ENCODE measurements around the gene CCSER1. TPM values are rescaled to one million over a fixed set of nuclear protein-coding genes. Genes with fewer than 3 reads are reported as not detected.
"Not testable (repeated sequence)": the region's sequence is repeated elsewhere in the genome, so short reads cannot be mapped to it uniquely, and the experiment has no call there.

Gene CCSER1
- total RNA-seq, 1 donor from 2014 or later = not detected

DNA sequence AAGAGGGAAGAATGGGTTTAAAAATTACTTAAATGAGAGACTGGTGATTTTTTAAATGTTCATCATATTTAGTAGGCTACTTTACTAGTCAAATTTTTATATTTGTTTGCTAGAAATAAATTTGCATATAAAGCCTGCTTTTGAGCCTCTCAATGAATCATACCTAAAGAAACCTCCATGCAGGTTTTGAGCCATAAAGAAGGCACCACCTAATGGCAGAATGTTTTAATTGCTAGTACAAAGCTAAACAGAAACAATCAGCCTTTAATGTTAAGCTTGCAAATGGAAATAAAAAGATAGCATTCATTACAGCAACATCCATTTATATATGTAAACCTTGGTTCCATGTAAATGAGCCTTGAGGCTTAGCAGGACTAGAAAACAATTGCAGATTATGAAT lies 989.7 kb downstream of the CCSER1 start:
- intact Hi-C loops (cut with micrococcal nuclease) = no loop called here
- Mint-ChIP-seq H3K27me3 (ENCODE audit: low read depth) (no peaks in the 10 kb centered on the region), H3K27ac (no peak overlapping the region), H3K9me3 (no peaks in the 10 kb centered on the region), H3K36me3 (ENCODE audit: low read depth) (no peaks in the 10 kb centered on the region), H3K4me3 (ENCODE audit: low read depth) (no peak overlapping the region), H3K4me1 (ENCODE audit: low read depth) (no peaks in the 10 kb centered on the region)
- DNase-seq (ENCODE audit: low spot score) = no peak

GRCh38 chr4:91118597-91118996 lies 991.4 kb downstream of the CCSER1 start:
- intact Hi-C loops (cut with micrococcal nuclease) = no loop called here
- DNase-seq (ENCODE audit: low spot score) = no peak
- H3K9me3 Mint-ChIP-seq = no peaks in the 10 kb centered on the region
- no peaks in the 10 kb centered on the region for H3K27me3 Mint-ChIP-seq (ENCODE audit: low read depth)
- no peak overlapping the region for H3K4me3 Mint-ChIP-seq (ENCODE audit: low read depth)
- no peak overlapping the region for H3K27ac Mint-ChIP-seq
- H3K36me3 Mint-ChIP-seq (ENCODE audit: low read depth) = no peaks in the 10 kb centered on the region
- no peaks in the 10 kb centered on the region for H3K4me1 Mint-ChIP-seq (ENCODE audit: low read depth)

GRCh38 chr4:91123742-91124141 lies 996.5 kb downstream of the CCSER1 start:
- H3K9me3 Mint-ChIP-seq = no peaks in the 10 kb centered on the region
- H3K27me3 Mint-ChIP-seq (ENCODE audit: low read depth) = no peaks in the 10 kb centered on the region
- H3K27ac Mint-ChIP-seq = no peak overlapping the region
- no peaks in the 10 kb centered on the region for H3K36me3 Mint-ChIP-seq (ENCODE audit: low read depth)
- no peak for DNase-seq (ENCODE audit: low spot score)
- no peaks in the 10 kb centered on the region for H3K4me1 Mint-ChIP-seq (ENCODE audit: low read depth)
- intact Hi-C loops (cut with micrococcal nuclease) = no loop called here
- H3K4me3 Mint-ChIP-seq (ENCODE audit: low read depth) = no peak overlapping the region

- no peaks in the 10 kb centered on the region for H3K36me3 Mint-ChIP-seq (ENCODE audit: low read depth)
- no peaks in the 10 kb centered on the region for H3K9me3 Mint-ChIP-seq
- no peak overlapping the region for H3K4me3 Mint-ChIP-seq (ENCODE audit: low read depth)
- no peak for DNase-seq (ENCODE audit: low spot score)
- no peak overlapping the region for H3K27ac Mint-ChIP-seq
- intact Hi-C loops (cut with micrococcal nuclease) = no loop called here
- H3K27me3 Mint-ChIP-seq (ENCODE audit: low read depth) = no peaks in the 10 kb centered on the region
- H3K4me1 Mint-ChIP-seq (ENCODE audit: low read depth) = no peaks in the 10 kb centered on the region
These were observed 1000.0 kb downstream of the CCSER1 start for GRCh38 chr4:91127192-91127591.

DNA sequence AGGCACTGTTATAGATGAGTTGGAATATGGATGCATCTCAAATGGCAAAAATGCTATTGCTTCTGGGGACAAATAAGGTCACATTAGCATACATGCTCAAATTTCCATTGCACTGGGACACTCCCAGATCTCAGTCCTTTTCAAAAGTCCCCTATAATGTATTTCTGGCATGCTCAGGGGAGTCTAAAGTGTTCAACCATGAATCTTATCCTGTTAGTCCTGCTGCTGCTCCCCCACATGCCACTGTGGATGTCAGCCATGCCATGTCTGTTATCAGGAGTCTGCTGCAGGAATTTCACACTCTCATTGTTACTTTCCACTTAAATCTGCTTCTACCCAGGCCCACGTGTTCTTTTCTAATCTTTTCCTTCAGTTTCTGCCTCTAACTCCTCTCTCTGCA lies 1000.6 kb downstream of the CCSER1 start:
- intact Hi-C loops (cut with micrococcal nuclease) = no loop called here
- no peak for DNase-seq (ENCODE audit: low spot score)
- Mint-ChIP-seq H3K27me3 (ENCODE audit: low read depth) (no peaks in the 10 kb centered on the region), H3K4me3 (ENCODE audit: low read depth) (no peak overlapping the region), H3K27ac (no peak overlapping the region), H3K9me3 (no peaks in the 10 kb centered on the region), H3K4me1 (ENCODE audit: low read depth) (no peaks in the 10 kb centered on the region), H3K36me3 (ENCODE audit: low read depth) (no peaks in the 10 kb centered on the region)

- intact Hi-C loops (cut with micrococcal nuclease) = no loop called here
- Mint-ChIP-seq H3K27ac (no peak overlapping the region), H3K4me3 (ENCODE audit: low read depth) (no peak overlapping the region), H3K9me3 (no peaks in the 10 kb centered on the region), H3K36me3 (ENCODE audit: low read depth) (no peaks in the 10 kb centered on the region), H3K27me3 (ENCODE audit: low read depth) (no peaks in the 10 kb centered on the region), H3K4me1 (ENCODE audit: low read depth) (no peaks in the 10 kb centered on the region)
- DNase-seq (ENCODE audit: low spot score) = no peak
These were observed 1001.3 kb downstream of the CCSER1 start for GRCh38 chr4:91128519-91128918.

GRCh38 chr4:91147067-91147466 lies 1019.9 kb downstream of the CCSER1 start:
- Mint-ChIP-seq H3K27me3 (ENCODE audit: low read depth) (no peaks in the 10 kb centered on the region), H3K36me3 (ENCODE audit: low read depth) (no peaks in the 10 kb centered on the region), H3K27ac (no peak overlapping the region), H3K9me3 (peaks cover 25% of the 10 kb centered on the region), H3K4me1 (ENCODE audit: low read depth) (no peaks in the 10 kb centered on the region), H3K4me3 (ENCODE audit: low read depth) (no peak overlapping the region)
- no peak for DNase-seq (ENCODE audit: low spot score)
- intact Hi-C loops (cut with micrococcal nuclease) = no loop called here

DNA sequence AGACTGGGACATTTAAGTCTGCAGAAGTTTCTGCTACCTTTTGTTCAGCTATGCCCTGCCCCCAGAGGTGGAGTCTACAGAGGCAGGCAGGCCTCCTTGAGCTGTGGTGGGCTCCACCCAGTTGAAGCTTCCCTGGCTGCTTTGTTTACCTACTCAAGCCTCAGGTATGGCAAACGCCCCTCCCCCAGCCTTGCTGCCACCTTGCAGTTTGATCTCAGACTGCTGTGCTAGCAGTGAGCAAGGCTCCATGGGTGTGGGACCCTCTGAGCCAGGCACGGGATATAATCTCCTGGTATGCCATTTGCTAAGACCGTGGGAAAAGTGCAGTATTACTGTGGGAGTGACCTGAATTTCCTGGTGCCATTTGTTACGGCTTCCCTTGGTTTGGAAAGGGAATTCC lies 1026.8 kb downstream of the CCSER1 start:
- H3K36me3 Mint-ChIP-seq (ENCODE audit: low read depth); H3K27ac Mint-ChIP-seq; H3K27me3 Mint-ChIP-seq (ENCODE audit: low read depth); DNase-seq (ENCODE audit: low spot score); H3K4me1 Mint-ChIP-seq (ENCODE audit: low read depth); intact Hi-C loops (cut with micrococcal nuclease); H3K4me3 Mint-ChIP-seq (ENCODE audit: low read depth): not testable (repeated sequence)
- H3K9me3 Mint-ChIP-seq = peaks cover 35% of the 10 kb centered on the region

DNA sequence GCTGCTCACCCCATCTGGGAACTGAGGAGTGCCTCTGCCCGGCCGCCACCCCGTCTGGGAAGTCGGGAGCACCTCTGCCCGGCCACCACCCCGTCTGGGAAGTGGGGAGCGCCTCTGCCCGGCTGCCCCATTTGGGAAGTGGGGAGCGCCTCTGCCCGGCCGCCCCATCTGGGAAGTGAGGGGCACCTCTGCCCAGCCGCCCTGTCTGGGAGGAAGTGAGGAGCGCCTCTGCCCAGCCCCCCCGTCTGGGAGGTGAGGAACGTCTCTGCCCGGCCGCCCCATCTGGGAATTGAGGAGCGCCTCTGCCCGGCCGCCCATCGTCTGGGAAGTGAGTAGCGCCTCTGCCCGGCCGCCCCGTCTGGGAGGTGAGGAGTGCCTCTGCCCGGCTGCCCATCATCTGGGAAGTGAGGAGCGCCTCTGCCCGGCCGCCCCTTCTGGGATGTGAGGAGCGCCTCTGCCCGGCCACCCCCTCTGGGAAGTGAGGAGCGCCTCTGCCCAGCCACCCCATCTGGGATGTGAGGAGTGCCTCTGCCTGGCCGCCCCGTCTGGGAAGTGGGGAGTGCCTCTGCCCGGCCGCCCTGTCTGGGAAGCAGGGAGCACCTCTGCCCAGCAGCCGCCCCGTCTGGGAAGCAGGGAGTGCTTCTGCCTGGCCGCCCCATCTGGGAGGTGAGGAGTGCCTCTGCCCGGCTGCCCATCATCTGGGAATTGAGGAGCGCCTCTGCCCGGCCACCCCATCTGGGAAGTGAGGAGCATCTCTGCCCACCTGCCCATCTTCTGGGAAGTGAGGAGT lies 1040.9 kb downstream of the CCSER1 start:
- H3K27ac Mint-ChIP-seq; H3K27me3 Mint-ChIP-seq (ENCODE audit: low read depth); intact Hi-C loops (cut with micrococcal nuclease); DNase-seq (ENCODE audit: low spot score); H3K4me1 Mint-ChIP-seq (ENCODE audit: low read depth); H3K4me3 Mint-ChIP-seq (ENCODE audit: low read depth); H3K36me3 Mint-ChIP-seq (ENCODE audit: low read depth): not testable (repeated sequence)
- peaks cover 29% of the 10 kb centered on the region for H3K9me3 Mint-ChIP-seq

DNA sequence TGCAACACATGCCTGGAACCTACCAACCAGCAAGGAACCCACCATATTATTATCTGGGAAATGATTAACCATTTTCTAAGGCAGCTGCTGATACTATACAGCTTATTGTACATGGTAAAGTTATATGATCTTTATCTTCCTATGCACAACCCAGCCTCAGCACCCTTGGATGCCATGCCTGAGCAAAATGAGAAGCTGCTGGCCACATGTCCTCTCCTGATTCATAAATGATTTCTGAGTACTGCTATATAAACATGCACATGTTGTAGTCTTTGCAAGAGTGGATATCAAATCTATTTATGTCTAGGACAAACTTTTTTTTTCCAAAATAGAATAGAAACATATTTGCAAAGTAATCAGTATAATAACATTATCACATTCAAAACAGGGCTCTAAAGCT lies 1043.6 kb downstream of the CCSER1 start:
- H3K36me3 Mint-ChIP-seq (ENCODE audit: low read depth) = no peaks in the 10 kb centered on the region
- no peaks in the 10 kb centered on the region for H3K4me1 Mint-ChIP-seq (ENCODE audit: low read depth)
- DNase-seq (ENCODE audit: low spot score) = no peak
- peaks cover 14% of the 10 kb centered on the region for H3K9me3 Mint-ChIP-seq
- no peak overlapping the region for H3K27ac Mint-ChIP-seq
- H3K4me3 Mint-ChIP-seq (ENCODE audit: low read depth) = no peak overlapping the region
- intact Hi-C loops (cut with micrococcal nuclease) = no loop called here
- no peaks in the 10 kb centered on the region for H3K27me3 Mint-ChIP-seq (ENCODE audit: low read depth)

- Mint-ChIP-seq H3K4me3 (ENCODE audit: low read depth) (no peak overlapping the region), H3K27ac (no peak overlapping the region), H3K36me3 (ENCODE audit: low read depth) (no peaks in the 10 kb centered on the region)
These were observed 1044.0 kb downstream of the CCSER1 start for GRCh38 chr4:91171217-91171616.

DNA sequence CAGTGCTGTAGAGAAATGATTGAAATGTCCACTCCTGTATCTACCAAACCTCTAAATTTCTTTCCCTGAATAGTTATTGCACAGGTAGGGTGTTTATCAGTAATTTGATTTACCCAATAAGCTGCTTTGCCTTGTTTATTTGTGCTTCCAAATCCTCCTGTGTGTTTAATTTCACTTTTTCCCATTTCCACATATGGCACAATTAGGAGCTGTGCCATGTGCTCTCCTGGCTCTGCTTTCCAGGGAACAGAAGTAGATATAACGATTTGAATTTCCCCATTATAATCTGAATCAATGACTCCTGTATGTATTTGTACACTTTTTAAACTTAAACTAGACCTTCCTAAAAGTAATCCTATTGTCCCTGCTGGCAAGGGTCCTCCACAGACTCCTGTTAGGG lies 1057.9 kb downstream of the CCSER1 start:
- intact Hi-C loops (cut with micrococcal nuclease); H3K27me3 Mint-ChIP-seq (ENCODE audit: low read depth); H3K36me3 Mint-ChIP-seq (ENCODE audit: low read depth); H3K4me1 Mint-ChIP-seq (ENCODE audit: low read depth); DNase-seq (ENCODE audit: low spot score); H3K27ac Mint-ChIP-seq; H3K4me3 Mint-ChIP-seq (ENCODE audit: low read depth): not testable (repeated sequence)
- peaks cover 27% of the 10 kb centered on the region for H3K9me3 Mint-ChIP-seq

More at GRCh38 chr4:91171217-91171616, 1044.0 kb downstream of the CCSER1 start:
- peaks cover 13% of the 10 kb centered on the region for H3K9me3 Mint-ChIP-seq
- DNase-seq (ENCODE audit: low spot score) = no peak
- intact Hi-C loops (cut with micrococcal nuclease) = no loop called here
- H3K27me3 Mint-ChIP-seq (ENCODE audit: low read depth) = no peaks in the 10 kb centered on the region
- H3K4me1 Mint-ChIP-seq (ENCODE audit: low read depth) = no peaks in the 10 kb centered on the region

- intact Hi-C loops (cut with micrococcal nuclease) = no loop called here
- H3K4me1 Mint-ChIP-seq (ENCODE audit: low read depth) = peaks cover 2% of the 10 kb centered on the region
- no peak overlapping the region for H3K4me3 Mint-ChIP-seq (ENCODE audit: low read depth)
- no peaks in the 10 kb centered on the region for H3K27me3 Mint-ChIP-seq (ENCODE audit: low read depth)
- DNase-seq (ENCODE audit: low spot score) = no peak
- H3K9me3 Mint-ChIP-seq = peaks cover 4% of the 10 kb centered on the region
- no peak overlapping the region for H3K27ac Mint-ChIP-seq
- no peaks in the 10 kb centered on the region for H3K36me3 Mint-ChIP-seq (ENCODE audit: low read depth)
These were observed 1071.8 kb downstream of the CCSER1 start for GRCh38 chr4:91198951-91199350.

DNA sequence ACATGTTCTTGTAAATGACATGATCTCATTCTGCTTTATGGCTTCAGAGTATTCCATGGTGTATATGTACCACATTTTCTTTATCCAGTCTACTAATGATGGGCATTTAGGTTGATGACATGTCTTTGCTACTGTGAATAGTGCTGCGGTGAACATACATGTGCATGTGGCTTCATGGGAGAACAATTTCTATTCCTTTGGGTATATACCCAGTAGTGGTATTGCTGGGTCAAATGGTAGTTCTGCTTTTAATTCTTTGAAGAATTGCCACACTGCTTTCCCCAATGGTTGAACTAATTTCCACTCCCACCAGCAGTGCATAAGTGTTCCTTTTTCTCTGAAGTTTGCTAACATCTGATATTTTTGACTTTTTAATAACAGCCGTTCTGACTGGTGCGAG lies 1080.3 kb downstream of the CCSER1 start:
- H3K9me3 Mint-ChIP-seq = peaks cover 10% of the 10 kb centered on the region
- no peaks in the 10 kb centered on the region for H3K36me3 Mint-ChIP-seq (ENCODE audit: low read depth)
- H3K4me3 Mint-ChIP-seq (ENCODE audit: low read depth) = no peak overlapping the region
- DNase-seq (ENCODE audit: low spot score) = no peak
- H3K4me1 Mint-ChIP-seq (ENCODE audit: low read depth) = no peaks in the 10 kb centered on the region
- H3K27ac Mint-ChIP-seq = no peak overlapping the region
- intact Hi-C loops (cut with micrococcal nuclease) = no loop called here
- no peaks in the 10 kb centered on the region for H3K27me3 Mint-ChIP-seq (ENCODE audit: low read depth)
